GM23338 (cell line): ENCODE measurements around the gene SHISA3.

ENCODE experiments used
- CREB1 ChIP-seq: fragments of 250-450 bp; sonication (Bioruptor Pico); IDR thresholded peaks from 2 replicates; pipeline ENCODE4 v1.5.0; 2020; ENCODE audit warnings: low read depth, mild to moderate bottlenecking, moderate library complexity
- CTCF ChIP-seq, 2 experiments: fragments of 200-600 bp in 1 of 2; sonication (generic) in 1 of 2; conservative IDR thresholded peaks; 2 replicates each; pipeline versions ENCODE4 v1.5.1 to v1.6.1; 2016 to 2017; ENCODE audit warnings: antibody characterized with exemption in 2 of 2, low read depth in 2 of 2, mild to moderate bottlenecking in 2 of 2, moderate library complexity in 1 of 2
- EZH2 ChIP-seq: fragments of 200-600 bp; sonication (generic); IDR thresholded peaks from one replicate; pipeline ENCODE4 v1.8.0; 2017; ENCODE audit warnings: antibody characterized with exemption, mild to moderate bottlenecking, low read depth; ENCODE audit not compliant: unreplicated experiment
- EZH2phosphoT487 ChIP-seq: fragments of 200-600 bp; sonication (generic); IDR thresholded peaks from one replicate; pipeline ENCODE4 v1.8.1; 2018; ENCODE audit warnings: antibody characterized with exemption; ENCODE audit not compliant: unreplicated experiment
- JUNB ChIP-seq: IDR thresholded peaks from one replicate; pipeline ENCODE4 v1.6.1; 2016; ENCODE audit warnings: antibody characterized with exemption; ENCODE audit not compliant: unreplicated experiment
- POLR2AphosphoS5 ChIP-seq: IDR thresholded peaks from 2 replicates; pipeline ENCODE4 v1.6.1; 2016; ENCODE audit warnings: antibody characterized with exemption, low read depth
- REST ChIP-seq: IDR thresholded peaks from one replicate; pipeline ENCODE4 v1.6.1; 2018; ENCODE audit warnings: antibody characterized with exemption; ENCODE audit not compliant: unreplicated experiment
- TF ChIP-seq, protein P1 (sequence below): IDR thresholded peaks from 2 replicates; pipeline ENCODE4 v1.6.1; 2016; ENCODE audit warnings: antibody characterized with exemption

DNA sequence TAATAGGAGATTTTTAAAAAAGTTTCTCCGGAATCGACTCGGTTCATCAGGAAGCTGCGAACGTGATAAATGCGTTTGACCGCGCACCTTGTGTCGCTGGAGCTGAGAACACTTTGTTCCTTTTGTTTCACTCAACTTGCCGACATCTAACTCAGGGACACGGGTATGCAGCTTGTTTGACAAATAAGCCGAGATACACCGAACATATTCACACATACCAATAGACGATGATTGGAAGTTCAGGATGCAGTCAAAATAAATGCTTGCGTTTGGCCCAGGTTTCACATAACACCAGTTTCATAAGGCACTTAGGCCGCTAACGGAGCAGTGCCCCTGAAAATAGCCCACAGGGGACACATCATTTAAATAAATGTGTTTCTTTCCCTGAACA, 932 bp upstream of the SHISA3 start:
- TF ChIP-seq CTCF (conservative IDR thresholded peaks at IDR 0.05; ENCODE audit: low read depth in 2 of 2): no peak
- TF ChIP-seq POLR2AphosphoS5: no peak
- no peak for TF ChIP-seq REST
- TF ChIP-seq EZH2: peak; percentile 49
- TF ChIP-seq EZH2phosphoT487: no peak
- no peak for TF ChIP-seq JUNB
- TF ChIP-seq CREB1 (CRISPR knock-in tag): no peak
- TF ChIP-seq, protein P1, sequence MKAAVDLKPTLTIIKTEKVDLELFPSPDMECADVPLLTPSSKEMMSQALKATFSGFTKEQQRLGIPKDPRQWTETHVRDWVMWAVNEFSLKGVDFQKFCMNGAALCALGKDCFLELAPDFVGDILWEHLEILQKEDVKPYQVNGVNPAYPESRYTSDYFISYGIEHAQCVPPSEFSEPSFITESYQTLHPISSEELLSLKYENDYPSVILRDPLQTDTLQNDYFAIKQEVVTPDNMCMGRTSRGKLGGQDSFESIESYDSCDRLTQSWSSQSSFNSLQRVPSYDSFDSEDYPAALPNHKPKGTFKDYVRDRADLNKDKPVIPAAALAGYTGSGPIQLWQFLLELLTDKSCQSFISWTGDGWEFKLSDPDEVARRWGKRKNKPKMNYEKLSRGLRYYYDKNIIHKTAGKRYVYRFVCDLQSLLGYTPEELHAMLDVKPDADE: no peak
